ENCODE measurements around the gene INTS3. TPM values are rescaled to one million over a fixed set of nuclear protein-coding genes. Genes with fewer than 3 reads are reported as not detected.
"Not testable (repeated sequence)": the region's sequence is repeated elsewhere in the genome, so short reads cannot be mapped to it uniquely, and the experiment has no call there.

The INTS3 gene
- total RNA-seq, 2 experiments from 2014 or later = 52.0 to 58.0 TPM

DNA sequence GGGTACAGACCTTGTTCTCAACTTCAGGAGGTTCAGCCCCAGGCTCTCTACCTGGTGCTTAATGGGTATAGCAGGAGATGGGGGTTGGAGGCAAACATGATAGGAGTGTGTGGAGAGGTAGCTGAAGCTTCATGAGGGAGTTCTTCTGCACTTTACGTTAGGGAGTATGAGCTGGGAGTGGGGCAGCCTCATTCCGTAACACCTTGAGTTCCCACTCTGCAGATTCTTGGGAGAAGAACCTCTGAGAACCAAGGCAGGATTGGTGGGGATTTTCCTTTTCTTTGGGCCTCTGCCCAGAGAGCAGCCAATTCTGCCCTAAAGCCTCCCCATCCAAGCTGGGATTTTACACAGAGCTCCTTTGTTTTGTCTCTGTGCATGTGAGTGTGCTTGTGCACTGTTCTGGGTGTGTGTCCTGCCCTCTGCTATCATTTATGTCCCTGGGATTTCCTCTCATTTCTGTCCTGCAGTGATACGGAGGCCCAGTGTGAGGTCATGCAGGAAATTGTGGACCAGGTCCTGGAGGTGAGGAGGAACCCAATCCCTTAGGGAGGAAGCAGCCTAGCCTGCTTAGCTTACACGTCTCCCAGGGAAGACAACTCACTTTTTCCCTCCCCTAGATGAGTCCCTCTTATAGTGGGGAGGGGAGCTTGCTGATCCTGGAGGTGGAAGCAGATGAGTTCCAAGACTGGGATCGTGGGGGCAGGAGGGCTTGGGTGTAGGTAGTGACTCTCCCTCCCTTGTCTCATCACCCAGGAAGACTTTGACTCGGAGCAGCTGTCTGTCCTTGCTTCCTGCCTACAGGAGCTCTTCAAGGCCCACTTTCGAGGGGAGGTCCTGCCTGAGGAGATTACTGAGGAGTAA, 35.7 kb downstream of the INTS3 start:
- H3K36me3 Mint-ChIP-seq (ENCODE audit: low read depth) = peaks cover 36% of the 10 kb centered on the region
- H3K4me1 Mint-ChIP-seq = no peaks in the 10 kb centered on the region
- POLR2A ChIA-PET = no interaction called here
- H3K4me3 Mint-ChIP-seq = no peak overlapping the region
- no peak overlapping the region for H3K27ac Mint-ChIP-seq
- no peaks in the 10 kb centered on the region for H3K9me3 Mint-ChIP-seq (ENCODE audit: low read depth)
- ATAC-seq (no peak), DNase-seq (no peak)
- intact Hi-C loops (cut with DNase I, micrococcal nuclease) = no loop called here
- CTCF ChIA-PET = interaction anchor here (0.8 to 1.2 kb wide), 3 partner anchors 15 to 86 kb away, joined by 3 read pairs; no protein-coding TSS in a partner anchor
- no peaks in the 10 kb centered on the region for H3K27me3 Mint-ChIP-seq

DNA sequence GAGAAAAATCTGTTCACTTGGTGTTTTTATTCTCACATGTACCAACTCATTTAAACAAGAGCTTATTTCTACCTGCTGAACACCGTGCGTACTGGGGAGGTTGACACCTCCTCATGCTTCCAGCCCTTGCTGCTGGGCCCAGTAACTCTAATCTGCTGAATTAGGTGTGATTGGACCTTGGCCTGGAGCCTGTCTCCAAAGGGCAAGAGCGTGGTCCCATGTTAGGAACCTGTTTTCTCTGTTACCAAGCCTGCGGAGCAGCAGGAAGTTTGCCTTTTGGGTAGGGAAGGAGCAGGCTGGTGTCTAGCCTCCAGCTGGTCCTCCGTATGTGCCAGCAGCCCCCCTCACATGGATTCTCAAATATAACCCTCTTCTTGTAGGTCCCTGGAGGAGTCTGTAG, 36.5 kb downstream of the INTS3 start:
- ChIA-PET POLR2A (no interaction called here), CTCF (interaction anchor here (0.7 kb wide), 1 partner anchor 33 kb away, joined by 4 read pairs; no protein-coding TSS in a partner anchor)
- H3K27ac Mint-ChIP-seq = no peak overlapping the region
- no peaks in the 10 kb centered on the region for H3K4me1 Mint-ChIP-seq
- DNase-seq (no peak), ATAC-seq (no peak)
- intact Hi-C loops (cut with DNase I, micrococcal nuclease) = no loop called here
- H3K27me3 Mint-ChIP-seq = no peaks in the 10 kb centered on the region
- H3K36me3 Mint-ChIP-seq (ENCODE audit: low read depth) = peaks cover 36% of the 10 kb centered on the region
- no peaks in the 10 kb centered on the region for H3K9me3 Mint-ChIP-seq (ENCODE audit: low read depth)
- H3K4me3 Mint-ChIP-seq = no peak overlapping the region

DNA sequence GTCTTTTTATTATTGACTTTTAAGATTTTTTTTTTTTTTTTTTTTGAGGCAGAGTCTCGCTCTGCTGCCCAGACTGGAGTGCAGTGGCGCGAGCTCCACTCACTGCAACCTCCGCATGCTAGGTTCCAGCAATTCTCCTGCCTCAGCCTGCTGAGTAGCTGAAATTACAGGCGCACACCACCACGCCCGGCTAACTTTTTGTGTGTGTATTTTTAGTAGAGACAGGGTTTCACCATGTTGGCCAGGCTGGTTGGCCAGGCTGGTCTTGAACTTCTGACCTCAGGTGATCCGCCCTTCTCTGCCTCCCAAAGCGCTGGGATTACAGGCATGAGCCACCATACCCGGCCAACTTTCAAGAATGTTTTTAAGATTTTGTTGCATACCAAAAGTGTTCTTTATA, 38.8 kb downstream of the INTS3 start:
- intact Hi-C loops (cut with DNase I, micrococcal nuclease); CTCF ChIA-PET; ATAC-seq; H3K27me3 Mint-ChIP-seq; H3K27ac Mint-ChIP-seq; H3K9me3 Mint-ChIP-seq (ENCODE audit: low read depth); H3K4me1 Mint-ChIP-seq; DNase-seq; H3K4me3 Mint-ChIP-seq: not testable (repeated sequence)
- peaks cover 29% of the 10 kb centered on the region for H3K36me3 Mint-ChIP-seq (ENCODE audit: low read depth)
- POLR2A ChIA-PET = interaction anchor here (0.6 kb wide), 1 partner anchor 71 kb away, joined by 5 read pairs; no protein-coding TSS in a partner anchor

DNA sequence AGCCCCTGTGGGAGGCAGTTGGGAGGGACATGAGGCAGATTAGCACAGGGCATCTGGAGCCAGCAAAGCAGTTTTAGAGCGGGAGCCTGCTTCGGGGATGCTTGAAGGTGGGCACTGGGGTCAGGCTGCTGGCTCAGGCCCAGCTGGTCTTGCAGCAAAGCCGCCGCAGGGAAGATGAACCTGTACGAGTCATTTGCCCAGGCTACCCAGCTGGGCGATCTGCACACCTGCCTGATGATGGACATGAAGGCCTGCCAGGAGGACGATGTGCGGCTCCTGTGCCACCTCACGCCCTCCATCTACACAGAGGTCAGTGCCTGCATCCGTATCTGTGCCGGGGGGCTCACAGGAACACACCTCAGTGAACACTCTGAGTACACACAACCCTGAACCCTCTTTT, 39.7 kb downstream of the INTS3 start:
- H3K27ac Mint-ChIP-seq = no peak overlapping the region
- no peaks in the 10 kb centered on the region for H3K4me1 Mint-ChIP-seq
- no peaks in the 10 kb centered on the region for H3K9me3 Mint-ChIP-seq (ENCODE audit: low read depth)
- peaks cover 26% of the 10 kb centered on the region for H3K36me3 Mint-ChIP-seq (ENCODE audit: low read depth)
- intact Hi-C loops (cut with DNase I, micrococcal nuclease) = no loop called here
- CTCF ChIA-PET = no interaction called here
- no peak for DNase-seq
- POLR2A ChIA-PET = interaction anchor here (0.7 kb wide), 1 partner anchor 125 kb away, joined by 5 read pairs; no protein-coding TSS in a partner anchor
- ATAC-seq = no peak
- no peak overlapping the region for H3K4me3 Mint-ChIP-seq
- H3K27me3 Mint-ChIP-seq = no peaks in the 10 kb centered on the region

DNA sequence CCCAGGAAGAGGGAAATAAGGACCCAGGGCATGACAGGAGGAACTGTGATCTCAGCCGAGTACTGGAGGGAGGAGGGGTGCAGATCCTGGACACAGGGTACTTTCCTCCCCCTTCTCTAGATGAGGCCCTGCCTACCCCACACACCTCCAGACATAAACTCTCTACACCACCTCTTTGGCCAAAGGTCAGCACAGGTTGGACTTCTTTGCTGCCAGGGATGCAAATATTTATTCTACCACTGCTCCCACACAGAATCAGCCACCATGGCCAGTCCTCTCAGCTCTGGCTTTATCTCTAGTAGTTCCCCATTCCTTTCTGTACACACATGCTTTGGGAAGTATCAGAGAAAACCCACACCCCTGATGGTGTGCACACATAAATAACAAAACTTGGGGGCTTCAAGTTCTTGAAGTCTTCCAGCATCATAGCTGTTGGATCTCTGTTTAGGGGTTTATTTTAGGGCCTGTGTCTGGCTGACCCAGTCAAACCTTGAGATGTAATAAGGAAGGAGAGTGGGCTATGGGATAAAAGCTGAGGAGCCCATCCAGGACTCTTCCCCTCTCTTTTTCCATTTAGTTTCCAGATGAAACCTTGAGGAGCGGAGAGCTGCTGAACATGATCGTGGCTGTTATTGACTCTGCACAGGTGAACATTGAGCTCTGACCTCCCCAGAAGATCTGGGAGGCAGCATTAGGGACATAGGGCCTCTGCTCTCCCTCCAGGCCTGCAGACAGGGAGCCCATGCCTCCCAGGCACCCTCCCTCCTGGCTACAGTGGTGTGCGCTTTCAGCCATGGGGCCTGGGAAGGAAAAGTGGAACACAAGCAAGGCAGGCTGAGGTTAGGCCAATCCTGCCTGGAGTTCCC, 40.7 kb downstream of the INTS3 start:
- DNase-seq (no peak), ATAC-seq (no peak)
- intact Hi-C loops (cut with DNase I, micrococcal nuclease) = no loop called here
- H3K36me3 Mint-ChIP-seq (ENCODE audit: low read depth) = peaks cover 23% of the 10 kb centered on the region
- ChIA-PET POLR2A (interaction anchor here (0.6 kb wide), 1 partner anchor 89 kb away, joined by 3 read pairs; no protein-coding TSS in a partner anchor), CTCF (interaction anchor here (0.6 to 0.7 kb wide), 2 partner anchors 57 to 299 kb away, joined by 3 to 4 read pairs; no protein-coding TSS in a partner anchor)
- no peak overlapping the region for H3K4me3 Mint-ChIP-seq
- no peaks in the 10 kb centered on the region for H3K27me3 Mint-ChIP-seq
- no peak overlapping the region for H3K27ac Mint-ChIP-seq
- H3K9me3 Mint-ChIP-seq (ENCODE audit: low read depth) = no peaks in the 10 kb centered on the region
- H3K4me1 Mint-ChIP-seq = no peaks in the 10 kb centered on the region

DNA sequence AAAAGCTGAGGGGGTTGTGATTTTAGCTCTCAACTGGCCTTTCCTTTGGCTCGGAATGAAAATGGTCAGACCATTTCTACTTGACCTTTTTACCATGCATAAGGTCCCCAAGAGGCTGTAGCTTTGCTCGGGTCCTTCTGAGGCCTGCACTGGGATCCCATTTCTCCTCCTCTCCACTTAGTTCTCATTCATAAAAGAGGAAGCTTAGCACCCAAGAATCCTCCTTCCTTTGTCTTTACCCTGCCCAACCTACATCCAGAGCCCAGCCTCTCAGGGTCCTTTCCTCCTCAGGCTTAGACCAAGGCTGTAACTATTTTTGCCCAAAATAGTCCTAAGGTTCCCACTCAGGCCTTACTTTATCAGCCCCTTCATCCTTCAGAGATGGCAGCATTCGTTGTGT, 41.4 kb downstream of the INTS3 start:
- no peak overlapping the region for H3K27ac Mint-ChIP-seq
- POLR2A ChIA-PET = interaction anchor here (0.6 kb wide), 1 partner anchor 90 kb away, joined by 3 read pairs; no protein-coding TSS in a partner anchor
- no peak overlapping the region for H3K4me3 Mint-ChIP-seq
- intact Hi-C loops (cut with DNase I, micrococcal nuclease) = no loop called here
- no peaks in the 10 kb centered on the region for H3K27me3 Mint-ChIP-seq
- H3K4me1 Mint-ChIP-seq = peaks cover 3% of the 10 kb centered on the region
- peaks cover 27% of the 10 kb centered on the region for H3K36me3 Mint-ChIP-seq (ENCODE audit: low read depth)
- CTCF ChIA-PET = interaction anchor here (0.6 to 1.0 kb wide), 2 partner anchors 21 to 28 kb away, joined by 3 to 4 read pairs; no protein-coding TSS in a partner anchor
- no peak for DNase-seq
- no peak for ATAC-seq
- H3K9me3 Mint-ChIP-seq (ENCODE audit: low read depth) = no peaks in the 10 kb centered on the region

DNA sequence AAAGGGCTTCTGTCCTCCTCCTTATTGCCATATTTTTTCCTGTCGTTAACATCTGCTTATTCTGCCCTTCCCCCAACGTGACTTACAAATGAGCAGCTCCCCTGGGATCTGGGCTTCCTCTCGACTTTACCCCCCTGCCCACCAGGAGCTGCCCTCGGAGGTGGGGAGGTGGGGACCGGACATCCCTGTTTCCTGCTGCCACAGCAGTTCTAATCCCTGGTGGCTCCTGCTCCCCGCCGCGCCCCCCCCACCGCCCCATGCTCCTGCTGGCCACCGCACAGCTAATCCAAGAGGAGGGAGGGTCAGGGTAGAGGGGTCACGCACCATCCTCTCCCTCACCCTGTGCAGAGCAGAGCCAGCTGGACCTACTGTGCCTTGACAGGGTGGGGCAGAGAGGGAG, 42.9 kb downstream of the INTS3 start:
- intact Hi-C loops (cut with DNase I, micrococcal nuclease) = loop anchor here in 1 of 2 experiments (10.0 kb wide), 1 partner anchor 96 kb away; the partner anchor contains the start of genes ILF2 and NPR1
- peaks cover 29% of the 10 kb centered on the region for H3K36me3 Mint-ChIP-seq (ENCODE audit: low read depth)
- no peaks in the 10 kb centered on the region for H3K27me3 Mint-ChIP-seq
- DNase-seq = no peak
- no peak overlapping the region for H3K27ac Mint-ChIP-seq
- ATAC-seq = no peak
- ChIA-PET POLR2A (no interaction called here), CTCF (interaction anchor here (1.5 kb wide), 1 partner anchor 20 kb away, joined by 3 read pairs; no protein-coding TSS in a partner anchor)
- peaks cover 7% of the 10 kb centered on the region for H3K4me1 Mint-ChIP-seq
- no peak overlapping the region for H3K4me3 Mint-ChIP-seq
- no peaks in the 10 kb centered on the region for H3K9me3 Mint-ChIP-seq (ENCODE audit: low read depth)

DNA sequence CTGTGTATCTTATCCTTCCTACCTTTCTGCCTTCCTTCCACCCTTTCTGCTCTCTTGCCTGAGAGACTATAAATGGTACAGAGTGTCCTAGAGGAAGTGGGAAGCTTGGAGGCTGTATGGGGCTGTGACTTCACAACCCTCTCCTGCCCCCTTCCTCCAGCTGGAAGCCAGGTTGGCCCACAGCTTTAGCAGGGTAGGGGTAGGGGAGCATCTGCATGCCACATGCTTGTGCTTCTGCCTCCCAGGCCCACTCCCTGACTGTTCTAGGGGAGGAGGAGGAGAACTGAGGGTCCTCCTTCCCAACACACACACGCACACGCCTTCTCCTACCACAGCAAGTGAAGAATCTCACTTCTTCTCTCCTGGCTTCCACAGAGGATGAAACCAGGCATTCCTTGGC, 43.4 kb downstream of the INTS3 start:
- Mint-ChIP-seq H3K4me1 (peaks cover 10% of the 10 kb centered on the region), H3K4me3 (no peak overlapping the region), H3K27ac (no peak overlapping the region), H3K36me3 (ENCODE audit: low read depth) (peaks cover 28% of the 10 kb centered on the region), H3K27me3 (no peaks in the 10 kb centered on the region), H3K9me3 (ENCODE audit: low read depth) (no peaks in the 10 kb centered on the region)
- POLR2A ChIA-PET = interaction anchor here (0.6 kb wide), 1 partner anchor 47 kb away, joined by 3 read pairs; no protein-coding TSS in a partner anchor
- intact Hi-C loops (cut with DNase I, micrococcal nuclease) = loop anchor here in 1 of 2 experiments (10.0 kb wide), 1 partner anchor 96 kb away; the partner anchor contains the start of genes ILF2 and NPR1
- CTCF ChIA-PET = interaction anchor here (1.5 kb wide), 1 partner anchor 19 kb away, joined by 3 read pairs; no protein-coding TSS in a partner anchor
- DNase-seq (no peak), ATAC-seq (no peak)

DNA sequence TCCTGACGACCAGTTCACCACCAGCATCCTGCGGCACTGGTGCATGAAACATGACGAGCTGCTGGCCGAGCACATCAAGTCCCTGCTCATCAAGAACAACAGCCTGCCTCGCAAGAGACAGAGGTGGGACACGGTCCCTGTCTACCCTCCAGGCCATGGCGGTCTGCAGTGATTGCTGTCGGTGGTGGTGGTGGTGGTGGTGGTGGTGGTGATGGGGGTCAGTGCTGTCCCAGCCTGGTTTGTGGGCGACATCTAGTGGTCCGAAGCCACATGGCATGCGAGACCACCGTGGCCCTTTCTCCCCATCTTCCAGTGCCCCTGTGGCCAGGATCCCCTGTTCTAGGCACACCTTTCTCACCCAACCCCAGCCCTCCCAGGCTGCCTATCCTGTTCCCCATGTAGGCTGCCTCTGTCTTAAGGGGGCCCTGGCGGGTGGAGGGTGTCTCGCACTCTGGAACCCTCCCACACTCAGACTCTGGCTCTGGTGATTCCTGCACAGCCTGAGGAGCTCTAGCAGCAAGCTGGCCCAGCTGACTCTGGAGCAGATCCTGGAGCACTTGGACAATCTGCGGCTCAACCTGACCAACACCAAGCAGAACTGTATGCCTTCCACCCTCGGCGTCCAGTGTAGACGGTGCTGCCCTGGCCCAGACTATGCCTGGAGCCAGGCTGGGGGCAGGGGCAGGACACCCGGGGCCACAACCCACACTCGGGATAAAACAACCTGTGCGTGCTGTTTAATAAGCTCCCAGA, 44.2 kb downstream of the INTS3 start:
- Mint-ChIP-seq H3K4me3 (no peak overlapping the region), H3K27ac (no peak overlapping the region), H3K36me3 (ENCODE audit: low read depth) (peaks cover 27% of the 10 kb centered on the region), H3K4me1 (peaks cover 14% of the 10 kb centered on the region), H3K27me3 (no peaks in the 10 kb centered on the region), H3K9me3 (ENCODE audit: low read depth) (no peaks in the 10 kb centered on the region)
- CTCF ChIA-PET = interaction anchor here (1.5 kb wide), 1 partner anchor 18 kb away, joined by 3 read pairs; no protein-coding TSS in a partner anchor
- ATAC-seq = no peak
- no peak for DNase-seq
- intact Hi-C loops (cut with DNase I, micrococcal nuclease) = loop anchor here in 1 of 2 experiments (10.0 kb wide), 1 partner anchor 97 kb away; the partner anchor contains the start of genes ILF2 and NPR1
- POLR2A ChIA-PET = interaction anchor here (0.6 kb wide), 1 partner anchor 47 kb away, joined by 3 read pairs; no protein-coding TSS in a partner anchor

DNA sequence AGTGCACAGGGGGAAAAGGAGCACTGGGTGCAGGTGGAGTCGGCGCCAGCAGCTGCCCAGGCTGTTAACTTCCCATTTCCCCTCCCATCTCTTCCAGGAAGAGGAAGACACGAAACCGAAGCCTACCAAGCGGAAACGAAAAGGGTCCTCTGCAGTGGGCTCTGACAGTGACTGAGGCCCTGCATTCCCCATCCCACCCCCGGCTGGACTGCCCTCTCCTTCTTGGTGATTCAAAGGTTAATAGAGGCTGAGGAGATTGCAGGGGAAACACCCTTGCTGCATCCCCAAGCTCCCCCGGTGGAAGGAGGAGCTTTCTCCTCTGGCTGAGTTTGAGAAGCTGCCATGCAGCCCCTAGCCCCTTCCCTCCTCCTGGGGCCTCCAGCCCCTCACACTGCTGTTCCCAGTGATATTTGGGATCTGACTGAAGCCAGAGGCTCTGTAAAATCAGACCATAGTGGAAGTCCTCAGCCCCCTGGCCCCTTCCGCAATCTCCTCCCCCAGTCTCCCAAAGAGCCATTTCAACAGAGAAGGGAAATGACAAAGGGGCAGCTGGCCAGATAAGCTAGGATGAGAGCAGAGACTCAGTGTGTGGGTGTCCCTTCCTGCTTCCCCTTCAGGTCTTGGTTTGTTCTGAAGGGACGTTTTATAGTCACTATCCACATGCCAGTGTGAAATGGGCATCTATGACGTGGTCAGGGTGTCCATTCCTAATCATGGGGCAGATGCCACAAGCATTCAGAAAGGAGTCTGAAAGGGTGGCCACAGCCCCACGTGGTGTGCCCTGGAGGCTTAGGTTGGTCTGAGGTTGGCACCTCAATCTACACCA, 45.5 kb downstream of the INTS3 start:
- H3K27me3 Mint-ChIP-seq = no peaks in the 10 kb centered on the region
- ATAC-seq = no peak
- ChIA-PET CTCF (interaction anchor here (0.7 to 1.1 kb wide), 3 partner anchors 101 to 229 kb away, joined by 3 to 6 read pairs (median 3); partner anchors contain the start of gene S100A2), POLR2A (interaction anchor here (0.6 kb wide), 1 partner anchor 112 kb away, joined by 3 read pairs; no protein-coding TSS in a partner anchor)
- H3K9me3 Mint-ChIP-seq (ENCODE audit: low read depth) = no peaks in the 10 kb centered on the region
- peaks cover 14% of the 10 kb centered on the region for H3K4me1 Mint-ChIP-seq
- H3K36me3 Mint-ChIP-seq (ENCODE audit: low read depth) = peaks cover 18% of the 10 kb centered on the region
- no peak overlapping the region for H3K27ac Mint-ChIP-seq
- no peak for DNase-seq
- H3K4me3 Mint-ChIP-seq = no peak overlapping the region
- intact Hi-C loops (cut with DNase I, micrococcal nuclease) = loop anchor here in 1 of 2 experiments (10.0 kb wide), 1 partner anchor 99 kb away; the partner anchor contains the start of genes ILF2 and NPR1
